Pancreas (tissue), 10 donors: ENCODE results near the gene FAM117A. TPM values are rescaled to one million over a fixed set of nuclear protein-coding genes. Genes with fewer than 3 reads are reported as not detected.
A peak's percentile ranks its signal among the peaks of the same experiment; 100 is the strongest.

Source experiments
- ATAC-seq, 4 donors: fragments of 200-7000 bp; cut with Tn5 transposase; one replicate each; pipeline versions ENCODE4 v1.8.0 to v1.9.1; 2020; ENCODE audit warnings: mild to moderate bottlenecking in 4 of 4, moderate library complexity in 4 of 4
- DNase-seq, 6 donors: peaks; one replicate each; pipeline ENCODE4 v3.0.0-alpha.2; 2020
- FAIRE-seq: peaks from 2 replicates; lab custom pipeline; 2012; peaks lifted over from hg19 to GRCh38; lab: Jason Lieb, UNC
- H3K27ac ChIP-seq, 4 donors: fragments of 200-600 bp; sonication (generic); 1 replicate in 3 of 4; 2 replicates in 1 of 4; pipeline versions ENCODE4 v1.5.0 to v1.8.0; 2020
- H3K27me3 ChIP-seq, 4 donors: fragments of 200-600 bp; one replicate each; pipeline ENCODE4 v1.8.0; 2021
- H3K36me3 ChIP-seq, 3 donors: fragments of 200-600 bp; sonication (generic) in 1 of 3; one replicate each; pipeline versions ENCODE4 v1.5.0 to v1.8.0; 2020 to 2021
- H3K4me1 ChIP-seq, 3 donors: fragments of 200-600 bp; one replicate each; pipeline ENCODE4 v1.8.0; 2021
- H3K4me3 ChIP-seq, 4 donors: fragments of 200-600 bp; sonication (generic) in 2 of 4; one replicate each; pipeline versions ENCODE4 v1.5.0 to v1.8.0; 2020 to 2021
- H3K9me3 ChIP-seq, 4 donors: fragments of 200-600 bp; one replicate each; pipeline ENCODE4 v1.8.0; 2021
- WGBS, 2 donors: extraction: QIAGEN DNeasy Blood & Tissue Kit; methylation state at CpG; one replicate each; pipeline ENCODE4 v1.1.7; 2013; 5-methylcytosine and 5-hydroxymethylcytosine counted together
- intact Hi-C, 3 donors: fragments of 100-400 bp; cut with DNase I; formaldehyde crosslinking; loops; one replicate each; pipeline versions ENCODE4 v1.11.1 to v1.14.2; 2022
- polyA plus RNA-seq, 2 donors: library from polyadenylated mRNA; stranded (reverse); fragments of 200-250 nt; gene quantifications; one replicate each; pipeline ENCODE4 v1.2.3, GENCODE V29; 2013
- total RNA-seq, 6 donors: library from RNA; stranded (reverse); fragmentation: NEBNext Ultra II Directional in 4 of 6; extraction: Animal tissue kit (Norgen Biotek cat#: 25700) in 4 of 6; gene quantifications; one replicate each; pipeline versions ENCODE4 v1.2.1 to v1.2.4, GENCODE V29; 2021 to 2023
- TF ChIP-seq, protein P1 (sequence below), 4 donors: fragments of 200-600 bp; sonication (generic) in 3 of 4; IDR thresholded peaks; one replicate each; pipeline versions ENCODE4 v1.5.0 to v1.8.0; 2021; ENCODE audit warnings: antibody characterized with exemption in 4 of 4
- donor health status: healthy with polysubstance abuse.
- donor health status: DM: no; HTN: no; CAD: no; lungs with moderate emphysema.
- donor health status: DM: no; HTN: no; CAD: no.
- donor health status: control.
- donor health status: control.
- donor health status: Bipolar disorder and iron deficiency.
- donor health status: DM: yes; HTN: yes; CAD: no.
- donor health status: DM: no; HTN: no; CAD: no.
- donor health status: DM: no; HTN: no; CAD: no.
- donor health status: DM: yes; HTN: yes; CAD: no.

Gene FAM117A
- total and polyA plus RNA-seq, 8 donors = 5.3 to 14.8 (median 8.5) TPM

DNA sequence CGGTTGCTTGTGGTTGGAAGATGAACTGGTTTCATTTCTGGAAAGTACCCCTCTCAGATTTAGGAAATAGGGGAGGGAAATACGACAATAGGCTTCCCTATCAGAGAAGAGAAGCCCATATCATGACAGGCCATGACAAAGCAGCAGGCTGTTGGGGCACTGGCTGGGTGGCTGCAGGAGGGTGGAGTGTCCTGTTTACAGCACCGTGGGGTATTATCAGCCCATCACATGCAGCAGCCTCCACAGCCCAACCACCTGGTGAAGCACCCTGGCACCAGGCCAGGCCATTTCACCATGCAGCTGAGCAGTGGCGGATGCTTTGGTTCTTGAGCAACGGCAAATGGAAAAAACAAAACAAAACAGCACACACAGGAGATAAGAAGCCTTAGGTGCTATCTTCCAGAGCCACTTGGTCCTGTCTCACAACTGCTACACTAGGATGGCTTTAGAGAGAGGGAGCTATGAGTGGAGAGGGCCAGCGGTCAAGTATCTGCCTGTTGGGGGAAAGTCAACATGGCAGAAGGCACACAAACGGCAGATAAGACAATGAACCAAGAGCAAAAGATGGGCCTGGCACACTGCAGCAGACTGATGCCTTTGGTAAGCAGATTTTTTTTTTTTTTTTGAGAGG is 24.2 kb downstream of the FAM117A start:
- ATAC-seq (peak; percentile 69 to 85 (median 76)), FAIRE-seq (no peak), DNase-seq (peak; percentile 57 to 91 (median 76))
- Histone ChIP-seq H3K4me1 (peaks cover 0 to 33% (median 13%) of the 10 kb centered on the region in 3 donors), H3K27me3 (no peaks in the 10 kb centered on the region), H3K4me3 (no peak overlapping the region), H3K9me3 (no peaks in the 10 kb centered on the region), H3K27ac (peak overlapping the region in 2 of 4 donors; percentile 18 to 48), H3K36me3 (no peaks in the 10 kb centered on the region)
- TF ChIP-seq, protein P1, sequence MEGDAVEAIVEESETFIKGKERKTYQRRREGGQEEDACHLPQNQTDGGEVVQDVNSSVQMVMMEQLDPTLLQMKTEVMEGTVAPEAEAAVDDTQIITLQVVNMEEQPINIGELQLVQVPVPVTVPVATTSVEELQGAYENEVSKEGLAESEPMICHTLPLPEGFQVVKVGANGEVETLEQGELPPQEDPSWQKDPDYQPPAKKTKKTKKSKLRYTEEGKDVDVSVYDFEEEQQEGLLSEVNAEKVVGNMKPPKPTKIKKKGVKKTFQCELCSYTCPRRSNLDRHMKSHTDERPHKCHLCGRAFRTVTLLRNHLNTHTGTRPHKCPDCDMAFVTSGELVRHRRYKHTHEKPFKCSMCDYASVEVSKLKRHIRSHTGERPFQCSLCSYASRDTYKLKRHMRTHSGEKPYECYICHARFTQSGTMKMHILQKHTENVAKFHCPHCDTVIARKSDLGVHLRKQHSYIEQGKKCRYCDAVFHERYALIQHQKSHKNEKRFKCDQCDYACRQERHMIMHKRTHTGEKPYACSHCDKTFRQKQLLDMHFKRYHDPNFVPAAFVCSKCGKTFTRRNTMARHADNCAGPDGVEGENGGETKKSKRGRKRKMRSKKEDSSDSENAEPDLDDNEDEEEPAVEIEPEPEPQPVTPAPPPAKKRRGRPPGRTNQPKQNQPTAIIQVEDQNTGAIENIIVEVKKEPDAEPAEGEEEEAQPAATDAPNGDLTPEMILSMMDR (IDR thresholded peaks at IDR 0.05) = no peak
- intact Hi-C loops = no loop called here
- 46 to 56% methylated on average over 7 of the region's 7 CpGs for WGBS, 2 donors

GRCh38 chr17:49738456-49739163 is 25.3 kb downstream of the FAM117A start:
- 72 to 74% methylated on average over 5 of the region's 5 CpGs for WGBS, 2 donors
- intact Hi-C loops = no loop called here
- FAIRE-seq (no peak), DNase-seq (peak in 2 of 6 donors; percentile 21 to 48), ATAC-seq (peak in 2 of 4 donors; percentile 33 to 34)
- peaks cover 0 to 33% (median 13%) of the 10 kb centered on the region in 3 donors for H3K4me1 ChIP-seq
- TF ChIP-seq, protein P1 (IDR thresholded peaks at IDR 0.05) = no peak
- H3K27me3 ChIP-seq = no peaks in the 10 kb centered on the region
- no peak overlapping the region for H3K27ac ChIP-seq
- H3K36me3 ChIP-seq = no peaks in the 10 kb centered on the region
- H3K9me3 ChIP-seq = no peaks in the 10 kb centered on the region
- H3K4me3 ChIP-seq = no peak overlapping the region

- FAIRE-seq (no peak), ATAC-seq (no peak), DNase-seq (no peak)
- intact Hi-C loops = no loop called here
- TF ChIP-seq, protein P1 (IDR thresholded peaks at IDR 0.05) = no peak
- Histone ChIP-seq H3K27me3 (no peaks in the 10 kb centered on the region), H3K4me1 (peaks cover 9 to 22% (median 17%) of the 10 kb centered on the region in 3 donors), H3K9me3 (no peaks in the 10 kb centered on the region), H3K36me3 (no peaks in the 10 kb centered on the region), H3K4me3 (no peak overlapping the region), H3K27ac (no peak overlapping the region)
- WGBS, 2 donors = 95 to 97% methylated on average over 13 of the region's 13 CpGs
Measured at GRCh38 chr17:49734515-49735490, 29.1 kb downstream of the FAM117A start.

- Histone ChIP-seq H3K9me3 (no peaks in the 10 kb centered on the region), H3K27me3 (no peaks in the 10 kb centered on the region), H3K4me3 (no peak overlapping the region), H3K36me3 (no peaks in the 10 kb centered on the region), H3K27ac (peak overlapping the region in 2 of 4 donors; percentile 28 to 33), H3K4me1 (peaks cover 9 to 17% (median 13%) of the 10 kb centered on the region in 3 donors)
- ATAC-seq (no peak), DNase-seq (no peak), FAIRE-seq (no peak)
- intact Hi-C loops = no loop called here
- 65 to 71% methylated on average over 4 of the region's 4 CpGs for whole genome bisulfite sequencing, 2 donors
- TF ChIP-seq, protein P1 (IDR thresholded peaks at IDR 0.05) = no peak
Measured at GRCh38 chr17:49731435-49731831, 32.5 kb downstream of the FAM117A start.
